ENCODE data around the gene CAPN3.

DNA sequence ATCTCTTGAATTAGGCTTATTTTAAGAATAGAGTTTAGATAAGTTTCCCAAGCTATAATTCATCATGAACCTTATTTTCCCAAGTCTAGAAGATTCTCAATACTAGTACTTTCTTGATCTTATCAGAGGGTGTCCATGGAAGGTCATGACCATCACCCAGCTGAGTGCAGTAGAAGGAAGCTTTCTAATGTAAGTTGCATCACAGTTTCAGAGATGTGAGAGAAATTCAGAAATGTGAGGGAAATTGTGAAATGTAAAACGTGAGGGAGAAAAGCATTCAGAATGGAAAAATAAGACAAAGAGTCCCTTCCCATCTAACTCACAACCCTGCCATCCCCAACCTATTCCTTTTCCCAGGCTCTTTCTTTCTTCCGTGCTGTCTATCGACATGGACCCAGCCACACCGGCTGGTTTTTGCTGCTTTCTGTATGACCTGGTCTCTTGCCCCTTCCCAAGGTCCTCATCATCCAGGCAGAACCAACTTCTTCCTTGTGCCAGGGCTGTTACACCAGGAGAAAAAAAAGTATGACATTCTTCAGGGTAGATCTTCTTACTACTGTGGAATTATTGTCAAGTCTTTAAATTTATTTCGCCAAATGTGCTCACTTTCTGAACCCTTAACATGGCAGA lies 6.7 kb downstream of the CAPN3 start:
- TF ChIP-seq POLR2A (IDR thresholded peaks at IDR 0.05), result no peak
- TF ChIP-seq, protein P1, sequence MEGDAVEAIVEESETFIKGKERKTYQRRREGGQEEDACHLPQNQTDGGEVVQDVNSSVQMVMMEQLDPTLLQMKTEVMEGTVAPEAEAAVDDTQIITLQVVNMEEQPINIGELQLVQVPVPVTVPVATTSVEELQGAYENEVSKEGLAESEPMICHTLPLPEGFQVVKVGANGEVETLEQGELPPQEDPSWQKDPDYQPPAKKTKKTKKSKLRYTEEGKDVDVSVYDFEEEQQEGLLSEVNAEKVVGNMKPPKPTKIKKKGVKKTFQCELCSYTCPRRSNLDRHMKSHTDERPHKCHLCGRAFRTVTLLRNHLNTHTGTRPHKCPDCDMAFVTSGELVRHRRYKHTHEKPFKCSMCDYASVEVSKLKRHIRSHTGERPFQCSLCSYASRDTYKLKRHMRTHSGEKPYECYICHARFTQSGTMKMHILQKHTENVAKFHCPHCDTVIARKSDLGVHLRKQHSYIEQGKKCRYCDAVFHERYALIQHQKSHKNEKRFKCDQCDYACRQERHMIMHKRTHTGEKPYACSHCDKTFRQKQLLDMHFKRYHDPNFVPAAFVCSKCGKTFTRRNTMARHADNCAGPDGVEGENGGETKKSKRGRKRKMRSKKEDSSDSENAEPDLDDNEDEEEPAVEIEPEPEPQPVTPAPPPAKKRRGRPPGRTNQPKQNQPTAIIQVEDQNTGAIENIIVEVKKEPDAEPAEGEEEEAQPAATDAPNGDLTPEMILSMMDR (IDR thresholded peaks at IDR 0.05), result no peak
